Bronchial epithelial cell (primary cell): ENCODE measurements around the gene PHACTR1. TPM values are rescaled to one million over a fixed set of nuclear protein-coding genes. Genes with fewer than 3 reads are reported as not detected.

Experiments
- DNase-seq: peaks from one replicate; pipeline ENCODE4 v3.0.0-alpha.2; 2010; ENCODE audit warnings: low read depth
- FAIRE-seq: peaks from 2 replicates; lab custom pipeline; 2011; peaks lifted over from hg19 to GRCh38; lab: Jason Lieb, UNC
- H3K27me3 ChIP-seq: 2 replicates; pipeline ENCODE4 v1.5.1; 2011; ENCODE audit warnings: low read length; ENCODE audit not compliant: control insufficient read depth, insufficient read depth
- H3K36me3 ChIP-seq: 2 replicates; pipeline ENCODE4 v1.5.1; 2011; ENCODE audit warnings: low read length; ENCODE audit not compliant: control insufficient read depth, insufficient read depth
- H3K4me3 ChIP-seq: 2 replicates; pipeline ENCODE4 v1.5.1; 2011; ENCODE audit warnings: mild to moderate bottlenecking, low read depth, low read length, control low read depth
- CTCF ChIP-seq: IDR thresholded peaks from 2 replicates; pipeline ENCODE4 v1.5.1; 2011; ENCODE audit warnings: mild to moderate bottlenecking, moderate library complexity, low read length, control low read depth, inconsistent platforms; ENCODE audit not compliant: insufficient read depth, severe bottlenecking
- total RNA-seq: library from RNA; depleted of rRNA; stranded (reverse); fragments of >200 nt; gene quantifications from 2 replicates; pipeline ENCODE4 v1.2.1, GENCODE V29; 2014

Gene PHACTR1
- total RNA-seq, 1 donor from 2014 or later: under 0.01 TPM

- DNase-seq (no peak), FAIRE-seq (no peak)
- TF ChIP-seq CTCF: no peak
- peaks cover 25% of the 10 kb centered on the region for H3K27me3 ChIP-seq
- peak overlapping the region; percentile 16 for H3K4me3 ChIP-seq
- H3K36me3 ChIP-seq: no peaks in the 10 kb centered on the region
Measured at GRCh38 chr6:13013681-13014503, 297.3 kb downstream of the PHACTR1 start.

- Histone ChIP-seq H3K4me3 (no peak overlapping the region), H3K27me3 (peaks cover 25% of the 10 kb centered on the region), H3K36me3 (no peaks in the 10 kb centered on the region)
- no peak for TF ChIP-seq CTCF
- FAIRE-seq: no peak
- DNase-seq: no peak
Measured at GRCh38 chr6:13014504-13015378, 298.2 kb downstream of the PHACTR1 start.

- no peak for TF ChIP-seq CTCF
- DNase-seq (no peak), FAIRE-seq (no peak)
- Histone ChIP-seq H3K4me3 (no peak overlapping the region), H3K36me3 (no peaks in the 10 kb centered on the region), H3K27me3 (peaks cover 25% of the 10 kb centered on the region)
Measured at GRCh38 chr6:13015379-13015681, 298.8 kb downstream of the PHACTR1 start.

GRCh38 chr6:13024616-13025015, 308.0 kb downstream of the PHACTR1 start:
- Histone ChIP-seq H3K27me3 (no peaks in the 10 kb centered on the region), H3K36me3 (no peaks in the 10 kb centered on the region), H3K4me3 (no peak overlapping the region)
- no peak for TF ChIP-seq CTCF
- DNase-seq (no peak), FAIRE-seq (no peak)

- no peak overlapping the region for H3K4me3 ChIP-seq
- H3K27me3 ChIP-seq: no peaks in the 10 kb centered on the region
- no peak for FAIRE-seq
- no peaks in the 10 kb centered on the region for H3K36me3 ChIP-seq
- no peak for TF ChIP-seq CTCF
- no peak for DNase-seq
Measured at GRCh38 chr6:13025893-13026499, 309.4 kb downstream of the PHACTR1 start.
